WERI-Rb-1 (cell line): ENCODE data around the gene FCRL5.

ENCODE experiments used
- DNase-seq: peaks from one replicate; pipeline ENCODE4 v3.0.0-alpha.2; 2020
- H3K27ac ChIP-seq: fragments of 250-450 bp; sonication (Bioruptor Pico); 2 replicates; pipeline ENCODE4 v1.5.1; 2020; ENCODE audit warnings: mild to moderate bottlenecking, moderate library complexity
- H3K27me3 ChIP-seq: fragments of 250-450 bp; sonication (Bioruptor Pico); 2 replicates; pipeline ENCODE4 v1.5.1; 2021; ENCODE audit warnings: mild to moderate bottlenecking, low read depth, moderate library complexity; ENCODE audit not compliant: insufficient read depth, severe bottlenecking
- H3K36me3 ChIP-seq: fragments of 250-450 bp; sonication (Bioruptor Pico); 2 replicates; pipeline ENCODE4 v1.5.1; 2020; ENCODE audit warnings: mild to moderate bottlenecking, moderate library complexity
- H3K4me3 ChIP-seq: 2 replicates; pipeline ENCODE4 v1.5.1; 2011; ENCODE audit warnings: low read depth, mild to moderate bottlenecking, control low read depth, low read length
- H3K9me3 ChIP-seq: fragments of 250-450 bp; sonication (Bioruptor Pico); 2 replicates; pipeline ENCODE4 v1.5.1; 2021; ENCODE audit warnings: mild to moderate bottlenecking, moderate library complexity; ENCODE audit not compliant: severe bottlenecking
- CTCF ChIP-seq: IDR thresholded peaks from 2 replicates; pipeline ENCODE4 v1.5.1; 2011; ENCODE audit warnings: low read depth, mild to moderate bottlenecking, control low read depth, inconsistent platforms, low read length

FCRL5 gene

GRCh38 chr1:157498736-157499090 lies 53.6 kb downstream of the FCRL5 start:
- TF ChIP-seq CTCF, result no peak
- H3K36me3 ChIP-seq, result no peaks in the 10 kb centered on the region
- H3K27ac ChIP-seq, result no peak overlapping the region
- no peak for DNase-seq
- peaks cover 9% of the 10 kb centered on the region for H3K9me3 ChIP-seq
- no peak overlapping the region for H3K4me3 ChIP-seq
- no peaks in the 10 kb centered on the region for H3K27me3 ChIP-seq

DNA sequence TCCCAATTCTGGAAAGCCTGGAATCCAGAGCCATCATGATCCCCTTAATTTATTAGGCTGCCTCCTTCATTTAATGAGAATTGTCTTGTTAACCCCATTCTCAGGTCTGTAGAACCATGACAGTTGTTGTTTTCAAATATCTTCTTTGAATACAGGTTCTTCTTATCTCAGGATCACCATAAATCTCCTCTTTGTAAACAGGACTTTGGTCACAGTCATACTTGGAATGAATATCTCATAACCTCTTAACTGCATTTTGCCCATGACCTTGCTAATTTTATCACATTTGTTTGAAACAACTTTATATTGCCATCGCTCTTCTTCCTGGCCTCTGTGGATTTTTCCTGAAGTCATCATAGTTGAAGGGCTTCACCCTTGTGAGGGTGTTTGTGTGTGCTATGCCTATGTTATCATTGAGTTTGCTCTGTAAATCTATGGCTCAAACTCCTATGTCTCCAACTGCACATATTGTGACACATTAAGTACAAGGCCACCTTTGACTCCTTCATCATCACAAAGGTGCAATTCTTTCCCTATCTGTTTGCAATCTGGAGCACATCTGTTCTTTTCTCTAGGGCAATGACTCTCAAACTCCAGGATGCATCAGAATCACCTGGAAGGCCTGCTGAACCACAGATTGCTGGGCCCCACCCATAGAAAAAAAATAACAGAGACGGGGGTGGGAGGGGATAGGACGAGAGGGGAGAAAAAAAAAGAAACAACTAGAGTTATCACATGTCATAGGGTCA lies 54.2 kb downstream of the FCRL5 start:
- H3K27me3 ChIP-seq, result no peaks in the 10 kb centered on the region
- no peak for TF ChIP-seq CTCF
- no peak overlapping the region for H3K27ac ChIP-seq
- H3K36me3 ChIP-seq, result no peaks in the 10 kb centered on the region
- no peak overlapping the region for H3K4me3 ChIP-seq
- no peak for DNase-seq
- H3K9me3 ChIP-seq, result peaks cover 9% of the 10 kb centered on the region

GRCh38 chr1:157497284-157497683 lies 55.0 kb downstream of the FCRL5 start:
- no peak overlapping the region for H3K4me3 ChIP-seq
- peaks cover 5% of the 10 kb centered on the region for H3K9me3 ChIP-seq
- H3K27ac ChIP-seq, result peak overlapping the region; percentile 3; the same call in 1 of the 2 replicates
- DNase-seq, result no peak
- no peaks in the 10 kb centered on the region for H3K36me3 ChIP-seq
- no peak for TF ChIP-seq CTCF
- no peaks in the 10 kb centered on the region for H3K27me3 ChIP-seq

DNA sequence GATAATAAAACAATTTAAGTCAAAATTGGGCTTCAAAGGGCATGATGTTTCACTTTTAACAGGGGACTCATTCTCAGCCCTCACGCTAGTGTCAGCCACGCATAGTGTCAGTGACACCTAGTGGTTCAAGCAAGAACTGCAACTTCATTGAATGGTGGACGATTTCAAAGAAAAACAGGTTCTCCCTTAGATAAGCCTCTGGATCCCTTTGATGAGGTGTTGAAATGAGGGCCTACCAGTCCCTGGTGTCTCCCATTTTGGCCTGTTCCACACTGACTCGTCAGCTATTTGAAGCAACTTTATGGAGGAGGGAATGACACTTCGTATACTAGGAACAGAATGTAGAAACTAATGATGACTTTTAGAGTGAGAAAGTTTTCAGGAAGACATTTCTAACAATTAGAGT lies 56.2 kb downstream of the FCRL5 start:
- Histone ChIP-seq H3K27me3 (no peaks in the 10 kb centered on the region), H3K36me3 (no peaks in the 10 kb centered on the region), H3K9me3 (peaks cover 5% of the 10 kb centered on the region), H3K27ac (peak overlapping the region; percentile 18), H3K4me3 (no peak overlapping the region)
- peak; percentile 75 for DNase-seq
- TF ChIP-seq CTCF, result peak; percentile 85

DNA sequence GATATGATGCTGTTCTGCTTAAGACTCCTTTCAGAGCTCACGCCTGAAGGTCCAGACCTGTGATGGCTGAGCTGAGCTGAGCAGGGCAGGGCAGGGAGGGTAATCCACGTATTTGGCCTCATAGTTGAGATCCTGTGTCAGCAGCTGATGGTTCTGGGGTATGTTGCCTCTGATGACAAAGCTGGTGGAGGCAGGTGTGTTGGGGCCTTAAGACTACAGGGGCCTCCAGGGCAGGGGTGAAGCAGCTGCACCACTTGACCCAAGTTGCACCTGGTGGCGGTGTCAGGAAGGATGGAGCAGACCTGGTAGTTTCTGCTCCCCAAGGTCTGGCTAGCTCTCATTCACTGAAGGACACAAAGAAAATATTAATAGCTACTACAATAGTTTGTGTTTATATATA lies 57.0 kb downstream of the FCRL5 start:
- no peak for TF ChIP-seq CTCF
- no peak for DNase-seq
- no peak overlapping the region for H3K27ac ChIP-seq

GRCh38 chr1:157494093-157494492 lies 58.2 kb downstream of the FCRL5 start:
- H3K9me3 ChIP-seq, result peaks cover 2% of the 10 kb centered on the region
- no peak overlapping the region for H3K4me3 ChIP-seq
- H3K27me3 ChIP-seq, result no peaks in the 10 kb centered on the region
- no peak for DNase-seq
- no peak overlapping the region for H3K27ac ChIP-seq
- no peak for TF ChIP-seq CTCF
- H3K36me3 ChIP-seq, result no peaks in the 10 kb centered on the region

More for the DNA sequence above, 57.0 kb downstream of the FCRL5 start:
- Histone ChIP-seq H3K9me3 (peaks cover 5% of the 10 kb centered on the region), H3K4me3 (no peak overlapping the region), H3K36me3 (no peaks in the 10 kb centered on the region), H3K27me3 (no peaks in the 10 kb centered on the region)
